Mammary epithelial cell (primary cell): ENCODE data around the gene NTM.

ENCODE experiments used
- EZH2 ChIP-seq: IDR thresholded peaks from 2 replicates; pipeline ENCODE4 v1.6.1; 2012; ENCODE audit warnings: low read length, inconsistent platforms, borderline replicate concordance
- TF ChIP-seq, protein P1 (sequence below), 2 donors: IDR thresholded peaks in 1 of 2; conservative IDR thresholded peaks in 1 of 2; 2 replicates each; pipeline ENCODE4 v1.5.1; 2011 to 2012; ENCODE audit warnings: inconsistent platforms in 2 of 2, low read length in 2 of 2, mild to moderate bottlenecking in 2 of 2, control low read depth in 1 of 2, low read depth in 1 of 2; ENCODE audit not compliant: insufficient read depth in 1 of 2; ENCODE audit errors: extremely low read depth in 1 of 2

- TF ChIP-seq, protein P1, sequence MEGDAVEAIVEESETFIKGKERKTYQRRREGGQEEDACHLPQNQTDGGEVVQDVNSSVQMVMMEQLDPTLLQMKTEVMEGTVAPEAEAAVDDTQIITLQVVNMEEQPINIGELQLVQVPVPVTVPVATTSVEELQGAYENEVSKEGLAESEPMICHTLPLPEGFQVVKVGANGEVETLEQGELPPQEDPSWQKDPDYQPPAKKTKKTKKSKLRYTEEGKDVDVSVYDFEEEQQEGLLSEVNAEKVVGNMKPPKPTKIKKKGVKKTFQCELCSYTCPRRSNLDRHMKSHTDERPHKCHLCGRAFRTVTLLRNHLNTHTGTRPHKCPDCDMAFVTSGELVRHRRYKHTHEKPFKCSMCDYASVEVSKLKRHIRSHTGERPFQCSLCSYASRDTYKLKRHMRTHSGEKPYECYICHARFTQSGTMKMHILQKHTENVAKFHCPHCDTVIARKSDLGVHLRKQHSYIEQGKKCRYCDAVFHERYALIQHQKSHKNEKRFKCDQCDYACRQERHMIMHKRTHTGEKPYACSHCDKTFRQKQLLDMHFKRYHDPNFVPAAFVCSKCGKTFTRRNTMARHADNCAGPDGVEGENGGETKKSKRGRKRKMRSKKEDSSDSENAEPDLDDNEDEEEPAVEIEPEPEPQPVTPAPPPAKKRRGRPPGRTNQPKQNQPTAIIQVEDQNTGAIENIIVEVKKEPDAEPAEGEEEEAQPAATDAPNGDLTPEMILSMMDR (conservative IDR thresholded peaks at IDR 0.05 in 1 of 2, IDR thresholded peaks at IDR 0.05 in 1 of 2; ENCODE audit: extremely low read depth in 1 of 2, insufficient read depth in 1 of 2, low read depth in 1 of 2, low read length in 2 of 2), result no peak
- no peak for TF ChIP-seq EZH2
Measured at GRCh38 chr11:131666617-131667016, 296.2 kb downstream of the NTM start.
